AG04449 (cell line): ENCODE measurements around the gene SLC25A1.

Source experiments
- CTCF ChIA-PET: fragments of 350-600 bp; formaldehyde crosslinking; extraction: SDS; loops from one replicate; lab custom pipeline; 2021; ENCODE audit warnings: antibody characterized with exemption; lab: Yijun Ruan, JAX
- POLR2A ChIA-PET: fragments of 400-600, 350-600 bp; formaldehyde crosslinking; extraction: SDS; loops from one replicate; lab custom pipeline; 2020; ENCODE audit warnings: antibody characterized with exemption, inconsistent platforms; lab: Yijun Ruan, JAX
- DNase-seq: peaks from one replicate; pipeline ENCODE4 v3.0.0-alpha.2; 2010; ENCODE audit warnings: low read depth, low spot score
- H3K4me3 ChIP-seq: 2 replicates; pipeline ENCODE4 v1.5.1; 2011; ENCODE audit warnings: low read depth, mild to moderate bottlenecking, control low read depth, low read length
- CTCF ChIP-seq: IDR thresholded peaks from one replicate; pipeline ENCODE4 v1.5.1; 2011; ENCODE audit warnings: mild to moderate bottlenecking, moderate library complexity, low read length, control low read depth, inconsistent platforms; ENCODE audit not compliant: insufficient read depth; ENCODE audit errors: missing control alignments

Gene SLC25A1

GRCh38 chr22:19210188-19210587 lies 31.7 kb upstream of the SLC25A1 start:
- no peak overlapping the region for H3K4me3 ChIP-seq
- TF ChIP-seq CTCF, result no peak
- ChIA-PET CTCF (no interaction called here), POLR2A (no interaction called here)
- DNase-seq, result no peak

GRCh38 chr22:19208287-19208847 lies 29.8 kb upstream of the SLC25A1 start:
- ChIA-PET CTCF (no interaction called here), POLR2A (no interaction called here)
- H3K4me3 ChIP-seq, result no peak overlapping the region
- no peak for DNase-seq
- TF ChIP-seq CTCF, result no peak

- TF ChIP-seq CTCF, result no peak
- ChIA-PET POLR2A (no interaction called here), CTCF (no interaction called here)
- DNase-seq, result no peak
- no peak overlapping the region for H3K4me3 ChIP-seq
Measured at GRCh38 chr22:19207884-19208283, 29.3 kb upstream of the SLC25A1 start.

GRCh38 chr22:19207401-19207808 lies 28.9 kb upstream of the SLC25A1 start:
- no peak for DNase-seq
- CTCF ChIA-PET, result no interaction called here
- no peak overlapping the region for H3K4me3 ChIP-seq
- TF ChIP-seq CTCF, result no peak
- POLR2A ChIA-PET, result no interaction called here

- no peak overlapping the region for H3K4me3 ChIP-seq
- DNase-seq, result no peak
- ChIA-PET CTCF (interaction anchor here (1.9 to 2.4 kb wide), 2 partner anchors 25 to 27 kb away, joined by 5 to 9 read pairs; partner anchors contain the start of gene SLC25A1), POLR2A (interaction anchor here (0.7 kb wide), 1 partner anchor 17 kb away, joined by 3 read pairs; no protein-coding TSS in a partner anchor)
- no peak for TF ChIP-seq CTCF
Measured at GRCh38 chr22:19206287-19206686, 27.8 kb upstream of the SLC25A1 start.

- TF ChIP-seq CTCF, result no peak
- no peak overlapping the region for H3K4me3 ChIP-seq
- ChIA-PET POLR2A (no interaction called here), CTCF (interaction anchor here (1.3 to 2.4 kb wide), 3 partner anchors 9 to 26 kb away, joined by 3 to 9 read pairs (median 5); partner anchors contain the start of gene SLC25A1)
- no peak for DNase-seq
Measured at GRCh38 chr22:19204640-19205039, 26.1 kb upstream of the SLC25A1 start.
